PC-9 (cell line): ENCODE measurements around the gene DOHH. TPM values are rescaled to one million over a fixed set of nuclear protein-coding genes. Genes with fewer than 3 reads are reported as not detected.
"Not testable (repeated sequence)": the region's sequence is repeated elsewhere in the genome, so short reads cannot be mapped to it uniquely, and the experiment has no call there.

Experiments used
- BruUV-seq: library from RNA; stranded (reverse); fragments of 400-500 nt; replicated peaks from 2 replicates; lab custom pipeline; 2021; lab: Mats Ljungman, UMichigan
- CTCF ChIA-PET: fragments of 300-600 bp; sonication (Branson Sonifier 250); formaldehyde crosslinking; loops from one replicate; lab custom pipeline; 2022; ENCODE audit warnings: antibody characterized with exemption; lab: Charles Lee
- POLR2A ChIA-PET: fragments of 300-600 bp; sonication (Branson Sonifier 250); formaldehyde crosslinking; loops from one replicate; lab custom pipeline; 2022; ENCODE audit warnings: antibody characterized with exemption; ENCODE audit not compliant: unreplicated experiment; lab: Charles Lee
- DNase-seq, 2 experiments: peaks; one replicate each; pipeline versions ENCODE4 v3.0.0 to v3.0.0-alpha.2; 2015 to 2022; ENCODE audit warnings: mixed read lengths in 1 of 2
- H2AFZ ChIP-seq: fragments of 200-600 bp; sonication (generic); 2 replicates; pipeline ENCODE4 v1.8.1; 2017; ENCODE audit warnings: antibody characterized with exemption
- H3F3A ChIP-seq: fragments of 200-600 bp; sonication (generic); 2 replicates; pipeline ENCODE4 v1.8.1; 2017; ENCODE audit warnings: antibody characterized with exemption, mild to moderate bottlenecking, low read depth; ENCODE audit not compliant: insufficient read depth
- H3K27ac ChIP-seq: fragments of 200-600 bp; sonication (generic); 2 replicates; pipeline ENCODE4 v1.6.1; 2016; ENCODE audit warnings: mixed run types
- H3K27me3 ChIP-seq: fragments of 200-600 bp; sonication (generic); 2 replicates; pipeline ENCODE4 v1.6.1; 2016; ENCODE audit warnings: low read depth, mixed run types; ENCODE audit not compliant: insufficient read depth
- H3K36me3 ChIP-seq: fragments of 200-600 bp; sonication (generic); 2 replicates; pipeline ENCODE4 v1.6.1; 2016; ENCODE audit warnings: low read depth, mixed run types
- H3K4me1 ChIP-seq: fragments of 200-600 bp; sonication (generic); replicated peaks from 2 replicates; pipeline ENCODE4 v1.6.1; 2016; ENCODE audit warnings: mixed run types; ENCODE audit not compliant: insufficient read depth
- H3K4me2 ChIP-seq: fragments of 200-600 bp; sonication (generic); 2 replicates; pipeline ENCODE4 v1.6.1; 2017; ENCODE audit warnings: mixed run types
- H3K4me3 ChIP-seq: fragments of 200-600 bp; sonication (generic); 2 replicates; pipeline ENCODE4 v1.6.1; 2016; ENCODE audit warnings: mixed run types
- H3K79me2 ChIP-seq: fragments of 200-600 bp; sonication (generic); 2 replicates; pipeline ENCODE4 v1.6.1; 2017; ENCODE audit warnings: low read depth, mixed run types
- H3K9me2 ChIP-seq: fragments of 200-600 bp; sonication (generic); 2 replicates; pipeline ENCODE4 v1.8.1; 2017; ENCODE audit warnings: mild to moderate bottlenecking; ENCODE audit not compliant: insufficient read depth
- H3K9me3 ChIP-seq: fragments of 200-600 bp; sonication (generic); 2 replicates; pipeline ENCODE4 v1.8.1; 2016; ENCODE audit warnings: low read depth; ENCODE audit not compliant: insufficient read depth
- H4K20me1 ChIP-seq: fragments of 200-600 bp; sonication (generic); 2 replicates; pipeline ENCODE4 v1.8.1; 2017; ENCODE audit not compliant: insufficient read depth
- EZH2 ChIP-seq: fragments of 200-600 bp; sonication (generic); IDR thresholded peaks from 2 replicates; pipeline ENCODE4 v1.8.0; 2017; ENCODE audit warnings: antibody characterized with exemption, low read depth
- intact Hi-C: fragments of 100-400 bp; cut with micrococcal nuclease; formaldehyde crosslinking; loops from one replicate; pipeline ENCODE4 v1.10.0; 2022; ENCODE audit not compliant: unreplicated experiment
- total RNA-seq: library from RNA; stranded (reverse); gene quantifications from 2 replicates; pipeline ENCODE4 v1.2.3, GENCODE V29; 2021
- TF ChIP-seq, protein P1 (sequence below): fragments of 200-600 bp; sonication (generic); conservative IDR thresholded peaks from 2 replicates; pipeline ENCODE4 v1.6.1; 2017; ENCODE audit warnings: mixed run types, antibody characterized with exemption, mild to moderate bottlenecking, moderate library complexity

DOHH gene
- total RNA-seq, 1 experiment from 2014 or later, result 7.7 TPM

DNA sequence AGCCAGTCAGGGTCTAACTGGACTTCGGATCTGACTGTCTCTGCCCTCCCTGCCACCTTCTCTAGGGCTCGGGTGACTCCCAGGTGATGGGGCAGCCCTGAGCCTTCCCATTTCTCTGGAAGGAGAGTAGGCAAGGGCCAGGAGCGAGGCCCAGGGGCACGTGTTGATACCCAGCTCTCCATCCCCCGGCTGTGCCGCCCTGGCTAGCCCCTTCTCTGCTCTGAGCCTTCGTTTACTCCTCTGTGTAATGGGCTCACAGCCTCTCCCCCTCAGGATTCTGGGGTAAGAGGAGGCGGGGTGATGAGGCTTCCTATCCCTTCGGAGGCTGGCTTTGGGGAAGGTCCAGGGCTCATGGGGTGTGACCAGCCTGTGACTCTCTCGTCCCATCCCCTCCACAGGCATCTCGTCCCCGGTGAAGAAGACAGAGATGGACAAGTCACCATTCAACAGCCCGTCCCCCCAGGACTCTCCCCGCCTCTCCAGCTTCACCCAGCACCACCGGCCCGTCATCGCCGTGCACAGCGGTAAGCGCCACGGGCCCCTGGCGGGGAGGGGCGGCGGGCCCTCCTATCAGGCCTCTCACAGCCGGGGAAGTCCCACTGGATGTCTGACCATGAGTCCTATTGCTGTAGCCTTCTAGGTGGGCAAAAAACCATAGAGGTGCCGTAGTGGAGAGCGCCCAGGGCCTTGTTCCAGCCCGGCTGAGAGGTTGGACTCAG is 51.7 kb downstream of the DOHH start:
- no peaks in the 10 kb centered on the region for H3K9me2 ChIP-seq
- H3F3A ChIP-seq, result peaks cover 26% of the 10 kb centered on the region
- H3K27me3 ChIP-seq, result no peaks in the 10 kb centered on the region
- no peak overlapping the region for H3K4me3 ChIP-seq
- TF ChIP-seq, protein P1, sequence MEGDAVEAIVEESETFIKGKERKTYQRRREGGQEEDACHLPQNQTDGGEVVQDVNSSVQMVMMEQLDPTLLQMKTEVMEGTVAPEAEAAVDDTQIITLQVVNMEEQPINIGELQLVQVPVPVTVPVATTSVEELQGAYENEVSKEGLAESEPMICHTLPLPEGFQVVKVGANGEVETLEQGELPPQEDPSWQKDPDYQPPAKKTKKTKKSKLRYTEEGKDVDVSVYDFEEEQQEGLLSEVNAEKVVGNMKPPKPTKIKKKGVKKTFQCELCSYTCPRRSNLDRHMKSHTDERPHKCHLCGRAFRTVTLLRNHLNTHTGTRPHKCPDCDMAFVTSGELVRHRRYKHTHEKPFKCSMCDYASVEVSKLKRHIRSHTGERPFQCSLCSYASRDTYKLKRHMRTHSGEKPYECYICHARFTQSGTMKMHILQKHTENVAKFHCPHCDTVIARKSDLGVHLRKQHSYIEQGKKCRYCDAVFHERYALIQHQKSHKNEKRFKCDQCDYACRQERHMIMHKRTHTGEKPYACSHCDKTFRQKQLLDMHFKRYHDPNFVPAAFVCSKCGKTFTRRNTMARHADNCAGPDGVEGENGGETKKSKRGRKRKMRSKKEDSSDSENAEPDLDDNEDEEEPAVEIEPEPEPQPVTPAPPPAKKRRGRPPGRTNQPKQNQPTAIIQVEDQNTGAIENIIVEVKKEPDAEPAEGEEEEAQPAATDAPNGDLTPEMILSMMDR, result no peak
- no peak for TF ChIP-seq EZH2
- no peak overlapping the region for H2AFZ ChIP-seq
- no peaks in the 10 kb centered on the region for H3K36me3 ChIP-seq
- CTCF ChIA-PET, result no interaction called here
- intact Hi-C loops, result no loop called here
- no peak for DNase-seq
- no peak overlapping the region for H3K27ac ChIP-seq
- no peaks in the 10 kb centered on the region for H3K9me3 ChIP-seq
- H3K79me2 ChIP-seq, result no peaks in the 10 kb centered on the region
- no peaks in the 10 kb centered on the region; the same call in 1 of the 2 replicates for H4K20me1 ChIP-seq
- no TSS peak for BruUV-seq
- POLR2A ChIA-PET, result no interaction called here
- H3K4me1 ChIP-seq, result peaks cover 12% of the 10 kb centered on the region
- no peak overlapping the region for H3K4me2 ChIP-seq

DNA sequence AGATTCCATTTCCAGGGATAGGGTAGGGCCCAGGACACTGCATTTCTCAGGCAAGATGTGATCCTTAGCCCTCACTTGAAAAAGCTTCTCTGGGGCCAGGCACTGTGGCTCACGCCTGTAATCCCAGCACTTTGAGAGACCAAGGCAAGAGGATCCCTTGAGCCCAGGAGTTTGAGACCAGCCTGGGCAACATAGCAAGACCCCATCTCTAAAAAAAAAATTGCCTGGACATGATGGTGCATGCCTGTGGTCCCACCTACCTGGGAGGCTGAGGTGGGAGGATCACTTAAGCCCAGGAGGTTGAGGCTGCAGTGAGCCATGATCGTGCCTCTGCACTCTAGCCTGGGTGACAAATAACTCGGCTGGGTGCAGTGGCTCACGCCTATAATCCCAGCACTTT is 53.8 kb downstream of the DOHH start:
- BruUV-seq, H2AFZ ChIP-seq, H4K20me1 ChIP-seq, H3K36me3 ChIP-seq, H3K4me3 ChIP-seq, POLR2A ChIA-PET, H3K4me1 ChIP-seq, intact Hi-C loops, CTCF ChIA-PET, H3K9me3 ChIP-seq, H3K79me2 ChIP-seq, DNase-seq, H3K27ac ChIP-seq, H3K4me2 ChIP-seq, H3K27me3 ChIP-seq, H3K9me2 ChIP-seq: not testable (repeated sequence)
- peaks cover 22% of the 10 kb centered on the region for H3F3A ChIP-seq

DNA sequence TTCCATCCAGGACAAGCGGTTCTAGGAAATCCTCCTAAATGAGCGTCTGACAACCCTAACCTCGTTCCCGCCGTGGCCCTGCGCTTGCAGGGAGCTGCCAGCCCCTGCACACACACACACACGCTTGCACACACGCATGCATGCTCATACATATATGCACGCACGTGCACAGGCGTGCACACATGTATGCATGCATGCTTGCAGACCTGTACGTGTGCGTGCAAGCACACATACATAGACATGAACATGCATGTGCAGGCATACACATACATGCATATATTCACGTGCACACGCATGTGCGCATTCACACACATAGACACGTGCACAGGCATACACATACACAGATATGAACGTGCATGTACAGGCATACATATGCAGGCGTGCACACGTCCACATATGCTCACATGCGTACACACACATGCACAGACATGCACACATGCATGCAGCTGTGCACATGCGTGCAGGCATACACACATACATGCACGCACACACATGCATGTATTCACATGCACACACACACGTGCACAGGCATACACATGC is 55.7 kb downstream of the DOHH start:
- no peak overlapping the region for H3K4me3 ChIP-seq
- no peaks in the 10 kb centered on the region for H3K36me3 ChIP-seq
- POLR2A ChIA-PET, result no interaction called here
- no peak overlapping the region for H3K4me2 ChIP-seq
- H3K27ac ChIP-seq, result no peak overlapping the region
- no peak for DNase-seq
- H4K20me1 ChIP-seq, result no peaks in the 10 kb centered on the region; the same call in 1 of the 2 replicates
- intact Hi-C loops, result no loop called here
- peaks cover 3% of the 10 kb centered on the region; the same call in 1 of the 2 replicates for H3F3A ChIP-seq
- H2AFZ ChIP-seq, result no peak overlapping the region
- no peaks in the 10 kb centered on the region for H3K27me3 ChIP-seq
- BruUV-seq, result no TSS peak
- no peak for TF ChIP-seq EZH2
- TF ChIP-seq, protein P1, result no peak
- no peaks in the 10 kb centered on the region for H3K4me1 ChIP-seq
- no peaks in the 10 kb centered on the region for H3K9me2 ChIP-seq
- no peaks in the 10 kb centered on the region for H3K9me3 ChIP-seq
- CTCF ChIA-PET, result no interaction called here
- H3K79me2 ChIP-seq, result no peaks in the 10 kb centered on the region
